GM23248 (cell line): ENCODE data around the gene PTGS1.

Experiments used
- EZH2 ChIP-seq: fragments of 200-600 bp; sonication (generic); IDR thresholded peaks from 2 replicates; pipeline ENCODE4 v1.6.1; 2018; ENCODE audit warnings: antibody characterized with exemption, mild to moderate bottlenecking; ENCODE audit not compliant: insufficient read depth, poor library complexity, severe bottlenecking
- EZH2phosphoT487 ChIP-seq: fragments of 200-600 bp; sonication (generic); IDR thresholded peaks from 2 replicates; pipeline ENCODE4 v1.6.1; 2018; ENCODE audit warnings: antibody characterized with exemption, moderate library complexity, mild to moderate bottlenecking, low read depth; ENCODE audit not compliant: insufficient read depth

DNA sequence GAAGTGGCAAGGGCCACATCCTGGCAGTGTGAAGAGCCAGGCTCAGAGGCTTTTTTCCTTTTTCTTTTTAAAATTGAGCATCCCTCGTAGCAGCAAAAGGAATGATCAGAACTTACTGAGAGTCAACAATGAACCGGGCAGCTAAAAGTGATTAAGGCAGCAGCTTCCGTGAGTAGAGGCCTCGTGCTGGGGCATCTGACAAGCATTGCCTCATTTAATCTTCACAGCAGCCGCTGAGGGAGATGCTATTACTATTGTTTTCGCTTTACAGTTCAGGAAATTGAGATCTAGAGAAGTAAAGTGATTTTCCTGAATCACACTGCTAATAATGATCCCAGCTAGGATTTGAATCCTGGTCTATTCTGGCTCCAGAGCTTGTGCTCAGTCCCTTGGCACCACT is 30.7 kb upstream of the PTGS1 start:
- TF ChIP-seq EZH2phosphoT487 (no peak), EZH2 (no peak)
